Measurements from ENCODE around the gene LIPE. TPM values are rescaled to one million over a fixed set of nuclear protein-coding genes. Genes with fewer than 3 reads are reported as not detected.

LIPE gene
- polyA plus RNA-seq, 1 donor from 2014 or later = 19.1 TPM

- no peaks in the 10 kb centered on the region for H3K36me3 ChIP-seq (ENCODE audit: insufficient read depth, low read length)
- H3K4me2 ChIP-seq (ENCODE audit: low read length) = no peak overlapping the region
- no peak overlapping the region for H2AFZ ChIP-seq (ENCODE audit: low read depth, low read length)
- H3F3A ChIP-seq (ENCODE audit: insufficient read depth, low read length, poor library complexity, severe bottlenecking) = no peaks in the 10 kb centered on the region
- no peaks in the 10 kb centered on the region for H3K9me2 ChIP-seq (ENCODE audit: insufficient read depth, low read length)
- no peaks in the 10 kb centered on the region for H4K20me1 ChIP-seq (ENCODE audit: insufficient read depth)
- TF ChIP-seq POLR2AphosphoS5 (IDR thresholded peaks at IDR 0.05) (no peak), SMC3 (conservative IDR thresholded peaks at IDR 0.05; ENCODE audit: poor library complexity) (no peak), REST (IDR thresholded peaks at IDR 0.05; ENCODE audit: borderline replicate concordance) (no peak), MXI1 (conservative IDR thresholded peaks at IDR 0.05; ENCODE audit: poor library complexity, severe bottlenecking) (no peak), EP300 (conservative IDR thresholded peaks at IDR 0.05; ENCODE audit: poor library complexity, severe bottlenecking) (no peak), TAF1 (IDR thresholded peaks at IDR 0.05; ENCODE audit: low read depth) (no peak), RAD21 (conservative IDR thresholded peaks at IDR 0.05) (no peak), CTCF (IDR thresholded peaks at IDR 0.05; ENCODE audit: poor library complexity, severe bottlenecking) (no peak), EZH2 (IDR thresholded peaks at IDR 0.05; ENCODE audit: borderline replicate concordance, insufficient read depth, low read length, poor library complexity, severe bottlenecking) (no peak)
- H3K27ac ChIP-seq (ENCODE audit: low read length) = no peak overlapping the region
- H3K9ac ChIP-seq (ENCODE audit: low read length) = no peak overlapping the region
- H3K4me3 ChIP-seq (ENCODE audit: low read length) = no peak overlapping the region
- H3K27me3 ChIP-seq (ENCODE audit: insufficient read depth, low read depth, low read length) = no peaks in the 10 kb centered on the region
- no peaks in the 10 kb centered on the region for H3K79me2 ChIP-seq (replicated peaks; ENCODE audit: insufficient read depth, low read length)
- H3K9me3 ChIP-seq (ENCODE audit: low read length) = no peaks in the 10 kb centered on the region
Observed at GRCh38 chr19:42406111-42406510, 21.1 kb downstream of the LIPE start.

GRCh38 chr19:42403586-42403985, 23.6 kb downstream of the LIPE start:
- Histone ChIP-seq H3K9ac (ENCODE audit: low read length) (no peak overlapping the region), H3K4me3 (ENCODE audit: low read length) (no peak overlapping the region), H3K36me3 (ENCODE audit: insufficient read depth, low read length) (no peaks in the 10 kb centered on the region), H3K4me2 (ENCODE audit: low read length) (no peak overlapping the region), H4K20me1 (ENCODE audit: insufficient read depth) (no peaks in the 10 kb centered on the region), H3F3A (ENCODE audit: insufficient read depth, low read length, poor library complexity, severe bottlenecking) (no peaks in the 10 kb centered on the region), H2AFZ (ENCODE audit: low read depth, low read length) (no peak overlapping the region), H3K27me3 (ENCODE audit: insufficient read depth, low read depth, low read length) (no peaks in the 10 kb centered on the region), H3K9me3 (ENCODE audit: low read length) (no peaks in the 10 kb centered on the region), H3K9me2 (ENCODE audit: insufficient read depth, low read length) (no peaks in the 10 kb centered on the region), H3K79me2 (replicated peaks; ENCODE audit: insufficient read depth, low read length) (no peaks in the 10 kb centered on the region), H3K27ac (ENCODE audit: low read length) (no peak overlapping the region)
- TF ChIP-seq REST (IDR thresholded peaks at IDR 0.05; ENCODE audit: borderline replicate concordance) (no peak), CTCF (IDR thresholded peaks at IDR 0.05; ENCODE audit: poor library complexity, severe bottlenecking) (no peak), EP300 (conservative IDR thresholded peaks at IDR 0.05; ENCODE audit: poor library complexity, severe bottlenecking) (no peak), MXI1 (conservative IDR thresholded peaks at IDR 0.05; ENCODE audit: poor library complexity, severe bottlenecking) (no peak), EZH2 (IDR thresholded peaks at IDR 0.05; ENCODE audit: borderline replicate concordance, insufficient read depth, low read length, poor library complexity, severe bottlenecking) (no peak), POLR2AphosphoS5 (IDR thresholded peaks at IDR 0.05) (no peak), SMC3 (conservative IDR thresholded peaks at IDR 0.05; ENCODE audit: poor library complexity) (no peak), RAD21 (conservative IDR thresholded peaks at IDR 0.05) (no peak), TAF1 (IDR thresholded peaks at IDR 0.05; ENCODE audit: low read depth) (no peak)

Measured in neural cell (in vitro differentiated cells).